ENCODE results near the gene ATP6V0C.

DNA sequence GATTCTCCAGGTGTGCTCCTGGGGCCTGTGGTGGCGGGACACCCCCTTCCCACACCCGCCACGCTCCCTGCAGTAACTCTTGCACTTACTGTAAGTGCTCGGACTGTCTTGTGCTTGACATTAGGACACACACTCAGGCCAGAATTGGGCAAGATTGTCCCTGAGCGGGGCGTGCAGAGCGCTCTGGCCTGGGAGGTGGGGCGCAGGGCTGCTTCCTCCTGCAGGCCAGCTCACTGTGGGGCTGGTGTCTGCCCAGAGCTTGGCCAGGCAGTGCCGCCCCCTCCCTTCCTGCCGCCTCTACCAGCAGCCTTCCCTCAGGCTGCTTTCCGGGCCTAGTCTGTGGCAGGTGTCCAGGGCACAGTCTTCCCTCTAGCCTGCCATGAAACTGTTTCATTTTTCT, 6.1 kb upstream of the ATP6V0C start:
- no peak for TF ChIP-seq POLR2A (IDR thresholded peaks at IDR 0.05)
- TF ChIP-seq, protein P1, sequence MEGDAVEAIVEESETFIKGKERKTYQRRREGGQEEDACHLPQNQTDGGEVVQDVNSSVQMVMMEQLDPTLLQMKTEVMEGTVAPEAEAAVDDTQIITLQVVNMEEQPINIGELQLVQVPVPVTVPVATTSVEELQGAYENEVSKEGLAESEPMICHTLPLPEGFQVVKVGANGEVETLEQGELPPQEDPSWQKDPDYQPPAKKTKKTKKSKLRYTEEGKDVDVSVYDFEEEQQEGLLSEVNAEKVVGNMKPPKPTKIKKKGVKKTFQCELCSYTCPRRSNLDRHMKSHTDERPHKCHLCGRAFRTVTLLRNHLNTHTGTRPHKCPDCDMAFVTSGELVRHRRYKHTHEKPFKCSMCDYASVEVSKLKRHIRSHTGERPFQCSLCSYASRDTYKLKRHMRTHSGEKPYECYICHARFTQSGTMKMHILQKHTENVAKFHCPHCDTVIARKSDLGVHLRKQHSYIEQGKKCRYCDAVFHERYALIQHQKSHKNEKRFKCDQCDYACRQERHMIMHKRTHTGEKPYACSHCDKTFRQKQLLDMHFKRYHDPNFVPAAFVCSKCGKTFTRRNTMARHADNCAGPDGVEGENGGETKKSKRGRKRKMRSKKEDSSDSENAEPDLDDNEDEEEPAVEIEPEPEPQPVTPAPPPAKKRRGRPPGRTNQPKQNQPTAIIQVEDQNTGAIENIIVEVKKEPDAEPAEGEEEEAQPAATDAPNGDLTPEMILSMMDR (IDR thresholded peaks at IDR 0.05), result no peak
- no peak for TF ChIP-seq POLR2AphosphoS5 (IDR thresholded peaks at IDR 0.05)

Data from breast epithelium (tissue), 3 donors.